GM12864 (cell line): Measurements from ENCODE around the gene CFAP97D2.

Source experiments
- DNase-seq: peaks from one replicate; pipeline ENCODE4 v3.0.0-alpha.2; 2011; ENCODE audit warnings: low read depth
- H3K4me3 ChIP-seq: 2 replicates; pipeline ENCODE4 v1.5.1; 2011; ENCODE audit warnings: mild to moderate bottlenecking, low read depth, low read length, control low read depth
- CTCF ChIP-seq: IDR thresholded peaks from 2 replicates; pipeline ENCODE4 v1.5.1; 2011; ENCODE audit warnings: low read depth, mild to moderate bottlenecking, moderate library complexity, low read length, control low read depth, inconsistent platforms; ENCODE audit errors: missing control alignments

Gene CFAP97D2

GRCh38 chr13:114141261-114141996, 37.6 kb upstream of the CFAP97D2 start:
- no peak for DNase-seq
- no peak overlapping the region for H3K4me3 ChIP-seq
- TF ChIP-seq CTCF, result no peak

- no peak for TF ChIP-seq CTCF
- DNase-seq, result no peak
- no peak overlapping the region for H3K4me3 ChIP-seq
Measured at GRCh38 chr13:114142137-114142550, 36.9 kb upstream of the CFAP97D2 start.

- TF ChIP-seq CTCF, result no peak
- DNase-seq, result no peak
- no peak overlapping the region for H3K4me3 ChIP-seq
Measured at GRCh38 chr13:114142640-114143490, 36.2 kb upstream of the CFAP97D2 start.

GRCh38 chr13:114143806-114144605, 35.1 kb upstream of the CFAP97D2 start:
- DNase-seq, result no peak
- TF ChIP-seq CTCF, result peak; percentile 70

GRCh38 chr13:114144606-114145244, 34.3 kb upstream of the CFAP97D2 start:
- no peak for DNase-seq
- no peak overlapping the region for H3K4me3 ChIP-seq
- TF ChIP-seq CTCF, result no peak

More at GRCh38 chr13:114143806-114144605, 35.1 kb upstream of the CFAP97D2 start:
- H3K4me3 ChIP-seq, result no peak overlapping the region

- no peak for TF ChIP-seq CTCF
- no peak overlapping the region for H3K4me3 ChIP-seq
- no peak for DNase-seq
Measured at GRCh38 chr13:114145256-114145655, 33.8 kb upstream of the CFAP97D2 start.
